Measurements from ENCODE around the gene FARS2. TPM values are rescaled to one million over a fixed set of nuclear protein-coding genes. Genes with fewer than 3 reads are reported as not detected.

Gene FARS2
- total RNA-seq, 2 donors from 2014 or later = 8.2 to 29.0 TPM

- Mint-ChIP-seq H3K27ac (no peak overlapping the region), H3K9me3 (no peaks in the 10 kb centered on the region), H3K36me3 (no peaks in the 10 kb centered on the region)
- no peak for ATAC-seq
- no peak for DNase-seq (ENCODE audit: low spot score in 2 of 2)
Measured at GRCh38 chr6:5726976-5727718, 465.8 kb downstream of the FARS2 start.

- no peak for ATAC-seq
- Mint-ChIP-seq H3K27ac (no peak overlapping the region), H3K36me3 (no peaks in the 10 kb centered on the region), H3K9me3 (no peaks in the 10 kb centered on the region)
- DNase-seq (ENCODE audit: low spot score in 2 of 2) = no peak
Measured at GRCh38 chr6:5728351-5729079, 467.2 kb downstream of the FARS2 start.

GRCh38 chr6:5729080-5729434 is 467.7 kb downstream of the FARS2 start:
- DNase-seq (ENCODE audit: low spot score in 2 of 2) = no peak
- ATAC-seq = no peak
- H3K9me3 Mint-ChIP-seq = no peaks in the 10 kb centered on the region
- H3K36me3 Mint-ChIP-seq = no peaks in the 10 kb centered on the region
- peak overlapping the region in 1 of 2 donors; percentile 60 for H3K27ac Mint-ChIP-seq

DNA sequence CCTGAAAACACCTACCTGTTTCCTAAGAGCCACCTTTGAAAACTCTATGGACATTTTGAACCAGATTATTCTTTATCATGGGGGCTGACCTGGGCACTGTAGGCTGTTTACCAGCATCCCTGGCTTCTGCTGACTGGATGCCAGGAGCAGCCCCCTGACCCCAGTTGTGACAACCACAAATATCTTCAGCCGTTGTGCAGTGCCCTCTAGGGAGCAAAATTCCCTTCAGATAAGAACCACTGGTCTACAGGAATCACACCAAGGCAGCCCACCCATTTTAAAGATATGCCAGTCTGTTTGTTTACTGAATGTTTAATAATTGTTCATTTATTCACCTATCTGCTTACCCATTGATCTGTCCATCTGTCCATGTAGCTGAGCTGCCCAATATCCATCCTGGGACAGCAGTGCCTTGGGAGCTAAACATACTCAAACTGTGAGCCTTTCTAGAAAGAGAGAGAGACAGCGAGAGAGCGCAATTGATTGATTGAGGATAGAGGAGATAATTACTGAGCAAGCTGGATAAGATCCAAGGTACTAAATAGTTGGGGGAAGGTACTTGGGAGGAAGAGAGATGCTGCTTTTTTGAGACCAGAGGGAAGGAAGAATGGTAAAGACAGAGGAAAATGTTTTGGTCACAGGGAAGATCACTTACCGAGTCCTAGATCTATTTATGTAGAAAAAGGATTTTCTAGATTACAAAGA is 468.7 kb downstream of the FARS2 start:
- H3K36me3 Mint-ChIP-seq = no peaks in the 10 kb centered on the region
- no peak for ATAC-seq
- DNase-seq (ENCODE audit: low spot score in 2 of 2) = no peak
- H3K27ac Mint-ChIP-seq = no peak overlapping the region
- no peaks in the 10 kb centered on the region for H3K9me3 Mint-ChIP-seq

DNA sequence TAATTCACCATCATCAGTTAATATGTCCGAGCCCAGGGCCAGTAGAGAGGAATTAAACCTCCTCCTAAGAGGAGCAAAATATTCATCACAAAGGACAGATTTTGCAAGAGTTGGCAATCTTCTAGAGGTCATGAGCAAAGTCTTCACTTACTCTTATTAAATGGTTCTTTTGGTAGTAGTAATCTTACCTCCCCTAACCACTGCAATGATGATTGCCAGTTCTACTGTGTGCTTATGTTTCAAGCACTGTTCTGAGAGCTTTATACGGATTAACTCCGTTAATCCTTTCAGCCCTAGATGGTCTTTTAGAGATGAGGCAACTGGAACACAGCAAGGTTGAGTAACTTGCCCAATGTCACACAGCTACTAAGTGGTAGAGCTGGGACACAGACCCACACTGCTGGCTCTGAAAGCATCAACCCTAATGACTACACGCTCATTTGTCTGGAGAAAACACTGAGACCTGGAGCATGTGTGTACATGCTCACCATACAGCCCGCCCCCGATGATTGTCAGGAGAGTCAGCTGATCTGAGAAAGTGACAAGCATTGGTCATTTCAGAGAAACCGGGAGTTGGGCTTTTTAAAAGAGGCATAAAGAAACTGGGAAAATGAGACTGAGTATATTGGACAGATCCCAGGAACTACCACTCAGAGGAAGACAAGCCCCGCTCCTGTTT is 469.4 kb downstream of the FARS2 start:
- DNase-seq (ENCODE audit: low spot score in 2 of 2) = no peak
- Mint-ChIP-seq H3K36me3 (no peaks in the 10 kb centered on the region), H3K9me3 (no peaks in the 10 kb centered on the region), H3K27ac (peak overlapping the region in 1 of 2 donors; percentile 41)
- ATAC-seq = no peak

DNA sequence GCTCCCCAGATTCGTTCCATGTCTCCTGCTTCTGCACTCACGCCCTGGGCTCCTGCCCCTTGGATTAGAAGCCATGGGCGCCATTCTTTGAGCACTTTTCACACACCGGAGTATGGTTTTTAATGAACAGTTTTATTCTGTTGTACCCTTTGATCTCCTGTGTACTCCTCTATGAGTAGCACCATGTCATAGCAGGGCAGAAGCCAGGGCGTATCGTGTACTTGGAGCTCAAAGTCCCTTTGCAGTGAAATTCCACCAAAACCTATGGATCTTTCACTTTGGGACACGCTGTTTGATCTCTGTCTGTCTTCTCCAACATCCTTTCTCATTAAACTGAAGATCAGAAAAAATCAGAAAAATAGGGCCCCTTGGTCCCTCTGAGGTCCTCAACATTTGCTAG is 470.1 kb downstream of the FARS2 start:
- DNase-seq (ENCODE audit: low spot score in 2 of 2) = no peak
- H3K36me3 Mint-ChIP-seq = no peaks in the 10 kb centered on the region
- ATAC-seq = no peak
- no peaks in the 10 kb centered on the region for H3K9me3 Mint-ChIP-seq
- H3K27ac Mint-ChIP-seq = peak overlapping the region in 1 of 2 donors; percentile 41

- H3K9me3 Mint-ChIP-seq = no peaks in the 10 kb centered on the region
- no peak for ATAC-seq
Measured at GRCh38 chr6:5732496-5732895, 471.2 kb downstream of the FARS2 start.

DNA sequence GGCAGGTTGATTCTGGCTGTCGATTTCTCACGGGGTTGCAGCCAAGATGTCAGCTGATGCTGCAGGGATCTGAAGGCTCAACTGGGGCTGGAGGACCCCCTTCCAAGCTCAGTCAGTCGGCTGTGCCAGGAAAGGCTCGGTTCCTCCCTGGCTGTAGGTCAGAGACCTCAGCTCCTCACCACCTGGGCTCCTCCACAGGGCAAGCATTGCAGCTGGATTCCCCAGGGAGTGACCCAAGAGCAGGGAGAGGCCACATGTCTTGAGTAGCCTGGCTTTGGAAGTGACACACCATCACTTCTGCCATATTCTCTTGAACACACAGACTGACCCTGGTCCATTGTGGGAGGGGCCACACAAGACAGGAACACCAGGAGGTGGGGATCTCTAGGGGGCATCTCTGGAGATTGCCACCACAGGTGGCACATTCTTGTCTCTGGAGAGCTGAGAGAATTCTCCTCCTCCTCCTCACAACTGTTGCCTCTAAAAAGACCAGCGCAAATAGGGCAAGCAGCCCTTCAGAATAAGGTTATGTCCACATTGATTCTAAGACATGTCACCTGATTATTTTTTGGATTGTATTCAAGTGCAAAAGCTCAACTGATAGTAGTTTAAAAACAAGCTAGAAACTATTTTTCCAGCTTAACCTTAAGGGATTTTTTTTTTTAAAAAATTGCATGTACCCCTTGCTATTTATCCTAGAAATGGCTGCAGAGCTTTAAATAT is 474.9 kb downstream of the FARS2 start:
- no peaks in the 10 kb centered on the region for H3K36me3 Mint-ChIP-seq
- no peak overlapping the region for H3K27ac Mint-ChIP-seq
- DNase-seq (ENCODE audit: low spot score in 2 of 2) (no peak), ATAC-seq (no peak)
- H3K9me3 Mint-ChIP-seq = no peaks in the 10 kb centered on the region

More at GRCh38 chr6:5732496-5732895, 471.2 kb downstream of the FARS2 start:
- H3K27ac Mint-ChIP-seq = no peak overlapping the region
- no peaks in the 10 kb centered on the region for H3K36me3 Mint-ChIP-seq
- no peak for DNase-seq (ENCODE audit: low spot score in 2 of 2)

GRCh38 chr6:5737460-5737859 is 476.1 kb downstream of the FARS2 start:
- Mint-ChIP-seq H3K9me3 (no peaks in the 10 kb centered on the region), H3K36me3 (no peaks in the 10 kb centered on the region), H3K27ac (no peak overlapping the region)
- ATAC-seq = no peak
- no peak for DNase-seq (ENCODE audit: low spot score in 2 of 2)

DNA sequence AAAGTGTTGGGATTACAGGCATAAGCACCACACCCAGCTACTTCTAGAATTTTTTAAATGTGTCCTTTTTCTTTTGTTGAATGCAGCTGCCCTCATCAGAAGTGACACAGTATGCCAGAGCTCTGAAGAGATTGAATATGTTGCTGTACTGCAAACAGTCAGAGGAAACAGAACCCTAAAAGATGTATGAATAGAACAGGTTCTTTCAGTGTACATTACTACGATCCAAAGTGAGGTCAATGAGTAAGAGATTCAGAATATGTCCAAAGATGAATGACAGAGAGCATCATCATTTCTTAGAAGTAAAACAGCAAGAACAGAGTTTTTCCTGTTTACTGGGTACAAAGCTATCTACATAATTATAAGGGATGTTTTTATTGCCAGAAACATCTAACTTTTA is 476.9 kb downstream of the FARS2 start:
- DNase-seq (ENCODE audit: low spot score in 2 of 2) (no peak), ATAC-seq (peak in 1 of 2 donors; percentile 40)
- no peak overlapping the region for H3K27ac Mint-ChIP-seq
- no peaks in the 10 kb centered on the region for H3K9me3 Mint-ChIP-seq
- H3K36me3 Mint-ChIP-seq = no peaks in the 10 kb centered on the region

- Mint-ChIP-seq H3K9me3 (no peaks in the 10 kb centered on the region), H3K36me3 (peaks cover under 1% of the 10 kb centered on the region in 2 donors), H3K27ac (no peak overlapping the region)
- ATAC-seq = no peak
- no peak for DNase-seq (ENCODE audit: low spot score in 2 of 2)
Measured at GRCh38 chr6:5744497-5744896, 483.2 kb downstream of the FARS2 start.

GRCh38 chr6:5745081-5745480 is 483.8 kb downstream of the FARS2 start:
- H3K9me3 Mint-ChIP-seq = peaks cover 3 to 5% of the 10 kb centered on the region in 2 donors
- H3K27ac Mint-ChIP-seq = no peak overlapping the region
- ATAC-seq = no peak
- no peak for DNase-seq (ENCODE audit: low spot score in 2 of 2)
- H3K36me3 Mint-ChIP-seq = peaks cover 6 to 7% of the 10 kb centered on the region in 2 donors

- no peak for ATAC-seq
- H3K9me3 Mint-ChIP-seq = peaks cover 7 to 9% of the 10 kb centered on the region in 2 donors
Measured at GRCh38 chr6:5746053-5746758, 484.9 kb downstream of the FARS2 start.

GRCh38 chr6:5746759-5747130 is 485.4 kb downstream of the FARS2 start:
- peaks cover 7 to 13% of the 10 kb centered on the region in 2 donors for H3K9me3 Mint-ChIP-seq
- ATAC-seq (no peak), DNase-seq (ENCODE audit: low spot score in 2 of 2) (no peak)
- H3K27ac Mint-ChIP-seq = no peak overlapping the region
- H3K36me3 Mint-ChIP-seq = peaks cover 11 to 18% of the 10 kb centered on the region in 2 donors

More at GRCh38 chr6:5746053-5746758, 484.9 kb downstream of the FARS2 start:
- H3K36me3 Mint-ChIP-seq = peaks cover 9 to 13% of the 10 kb centered on the region in 2 donors
- no peak overlapping the region for H3K27ac Mint-ChIP-seq
- no peak for DNase-seq (ENCODE audit: low spot score in 2 of 2)

DNA sequence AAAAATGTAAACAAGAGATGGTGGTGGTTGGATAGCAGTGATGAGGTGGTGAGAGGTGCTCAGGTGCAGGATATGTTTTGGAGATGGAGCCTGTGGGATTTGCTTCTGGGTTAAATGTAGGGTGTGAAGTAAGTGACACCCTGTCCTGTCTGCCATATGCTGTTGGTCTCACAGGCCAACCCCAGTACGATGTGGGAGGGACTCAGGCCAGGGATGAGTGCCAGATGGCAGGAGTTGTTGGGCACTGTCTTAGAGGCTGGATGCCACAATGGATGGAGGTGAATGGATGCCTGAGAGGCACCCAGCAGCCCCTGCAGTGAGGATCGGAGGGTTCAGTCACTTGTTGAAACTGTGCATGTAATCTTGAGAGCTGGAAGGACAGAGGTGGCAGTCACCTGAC is 486.1 kb downstream of the FARS2 start:
- ATAC-seq (no peak), DNase-seq (ENCODE audit: low spot score in 2 of 2) (no peak)
- Mint-ChIP-seq H3K27ac (no peak overlapping the region), H3K9me3 (peaks cover 7 to 19% of the 10 kb centered on the region in 2 donors), H3K36me3 (peaks cover 18 to 25% of the 10 kb centered on the region in 2 donors)

All from activated naive CD4-positive, alpha-beta T cell treated with anti-CD3 and anti-CD28 coated beads, Interleukin-2, amount 50 U/mL, for 72 hours (primary cell).